ENCODE data around the gene HGFAC. TPM values are rescaled to one million over a fixed set of nuclear protein-coding genes. Genes with fewer than 3 reads are reported as not detected.
A peak's percentile ranks its signal among the peaks of the same experiment; 100 is the strongest.

Gene HGFAC
- total RNA-seq, 1 donor from 2014 or later: not detected

- H3K27me3 ChIP-seq (ENCODE audit: control insufficient read depth, insufficient read depth, low read length): peaks cover 29% of the 10 kb centered on the region
- no peak for DNase-seq (ENCODE audit: low read depth)
These were observed 35.4 kb downstream of the HGFAC start for GRCh38 chr4:3476936-3477749.

GRCh38 chr4:3477750-3478430 is 36.1 kb downstream of the HGFAC start:
- no peak for TF ChIP-seq CTCF (IDR thresholded peaks at IDR 0.05; ENCODE audit: insufficient read depth, low read length, severe bottlenecking)
- no peak for FAIRE-seq

More at GRCh38 chr4:3476936-3477749, 35.4 kb downstream of the HGFAC start:
- no peaks in the 10 kb centered on the region for H3K36me3 ChIP-seq (ENCODE audit: control insufficient read depth, insufficient read depth, low read length)
- H3K4me3 ChIP-seq (ENCODE audit: low read depth, low read length): no peak overlapping the region
- no peak for TF ChIP-seq CTCF (IDR thresholded peaks at IDR 0.05; ENCODE audit: insufficient read depth, low read length, severe bottlenecking)
- FAIRE-seq: no peak

GRCh38 chr4:3478446-3479357 is 36.9 kb downstream of the HGFAC start:
- DNase-seq (ENCODE audit: low read depth): no peak
- Histone ChIP-seq H3K27me3 (ENCODE audit: control insufficient read depth, insufficient read depth, low read length) (peaks cover 23% of the 10 kb centered on the region), H3K36me3 (ENCODE audit: control insufficient read depth, insufficient read depth, low read length) (no peaks in the 10 kb centered on the region)

More at GRCh38 chr4:3477750-3478430, 36.1 kb downstream of the HGFAC start:
- DNase-seq (ENCODE audit: low read depth): no peak
- Histone ChIP-seq H3K4me3 (ENCODE audit: low read depth, low read length) (no peak overlapping the region), H3K36me3 (ENCODE audit: control insufficient read depth, insufficient read depth, low read length) (no peaks in the 10 kb centered on the region), H3K27me3 (ENCODE audit: control insufficient read depth, insufficient read depth, low read length) (peaks cover 28% of the 10 kb centered on the region)

GRCh38 chr4:3479358-3480101 is 37.8 kb downstream of the HGFAC start:
- no peak overlapping the region for H3K4me3 ChIP-seq (ENCODE audit: low read depth, low read length)
- no peaks in the 10 kb centered on the region for H3K36me3 ChIP-seq (ENCODE audit: control insufficient read depth, insufficient read depth, low read length)
- H3K27me3 ChIP-seq (ENCODE audit: control insufficient read depth, insufficient read depth, low read length): peaks cover 22% of the 10 kb centered on the region
- FAIRE-seq (no peak), DNase-seq (ENCODE audit: low read depth) (no peak)
- TF ChIP-seq CTCF (IDR thresholded peaks at IDR 0.05; ENCODE audit: insufficient read depth, low read length, severe bottlenecking): no peak

More at GRCh38 chr4:3478446-3479357, 36.9 kb downstream of the HGFAC start:
- no peak for FAIRE-seq
- no peak for TF ChIP-seq CTCF (IDR thresholded peaks at IDR 0.05; ENCODE audit: insufficient read depth, low read length, severe bottlenecking)
- H3K4me3 ChIP-seq (ENCODE audit: low read depth, low read length): no peak overlapping the region

- no peaks in the 10 kb centered on the region for H3K36me3 ChIP-seq (ENCODE audit: control insufficient read depth, insufficient read depth, low read length)
- FAIRE-seq (no peak), DNase-seq (ENCODE audit: low read depth) (peak; percentile 50)
- peaks cover 17% of the 10 kb centered on the region for H3K27me3 ChIP-seq (ENCODE audit: control insufficient read depth, insufficient read depth, low read length)
- H3K4me3 ChIP-seq (ENCODE audit: low read depth, low read length): no peak overlapping the region
- peak; percentile 98 for TF ChIP-seq CTCF (IDR thresholded peaks at IDR 0.05; ENCODE audit: insufficient read depth, low read length, severe bottlenecking)
These were observed 38.9 kb downstream of the HGFAC start for GRCh38 chr4:3480528-3481112.
